ENCODE data around the gene ASAH2B. TPM values are rescaled to one million over a fixed set of nuclear protein-coding genes. Genes with fewer than 3 reads are reported as not detected.

ASAH2B gene
- total and polyA plus RNA-seq, 2 of the 13 experiments (the other 11 are each of a cell fraction or from before 2014, with no cell fraction given) = 4.2 to 4.6 TPM

DNA sequence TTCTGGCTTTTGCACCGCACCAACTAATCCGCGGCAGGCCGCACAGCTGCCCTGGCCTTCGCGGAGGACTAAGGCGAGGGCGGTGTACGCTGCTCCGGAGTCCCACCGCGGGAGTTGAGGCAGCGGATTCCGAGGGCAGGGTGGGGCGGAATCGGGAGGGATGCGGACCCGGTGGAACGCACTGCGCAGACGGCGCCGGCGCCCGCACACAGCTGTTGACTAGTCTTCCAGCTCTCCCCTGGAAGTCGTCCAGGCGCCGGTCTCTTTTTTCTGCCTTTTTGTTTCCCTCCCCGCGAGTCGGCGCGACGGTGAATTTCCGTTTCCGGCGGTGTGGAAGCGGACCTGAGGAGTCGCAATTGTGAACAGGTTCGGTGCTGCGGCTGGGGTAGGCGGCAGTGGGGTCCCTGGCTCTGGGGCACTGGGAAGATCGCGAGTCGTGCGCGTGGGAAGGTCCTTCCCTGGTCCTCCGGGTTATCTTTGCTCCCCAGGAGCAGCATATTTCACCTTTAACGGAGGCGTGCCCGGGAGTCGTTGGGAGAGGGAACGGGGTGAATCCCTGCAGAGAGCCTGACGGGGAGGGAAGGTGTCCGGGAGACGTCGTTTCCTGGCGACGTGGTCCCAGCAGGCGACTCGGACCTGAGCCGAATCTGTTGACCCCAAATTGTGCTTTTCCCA, at the start of gene ASAH2B (continued):
- TF ChIP-seq POGK (CRISPR knock-in tag; conservative IDR thresholded peaks at IDR 0.05) (peak; percentile 72), HNRNPK (IDR thresholded peaks at IDR 0.05; ENCODE audit: low read depth, low read length, poor library complexity, severe bottlenecking) (no peak), SMARCE1 (IDR thresholded peaks at IDR 0.05; ENCODE audit: borderline replicate concordance) (no peak), MTA3 (CRISPR knock-in tag; IDR thresholded peaks at IDR 0.05) (no peak), ARID5B (CRISPR knock-in tag; IDR thresholded peaks at IDR 0.05) (peak; percentile 53), ZNF274 (CRISPR knock-in tag; IDR thresholded peaks at IDR 0.05) (no peak; the same call in 1 of the 2 replicates), NFYC (CRISPR knock-in tag; IDR thresholded peaks at IDR 0.05) (no peak), MAX (IDR thresholded peaks at IDR 0.05) (peak; percentile 82), ZNF761 (CRISPR knock-in tag; conservative IDR thresholded peaks at IDR 0.05) (no peak), ASH2L (IDR thresholded peaks at IDR 0.05; ENCODE audit: insufficient read length, low read depth, low read length) (peak; percentile 74), PRPF4 (IDR thresholded peaks at IDR 0.05; ENCODE audit: low read depth, low read length, poor library complexity, severe bottlenecking) (no peak), ZC3H13 (CRISPR knock-in tag; IDR thresholded peaks at IDR 0.05) (no peak), TFDP1 (CRISPR knock-in tag; IDR thresholded peaks at IDR 0.05; ENCODE audit: borderline replicate concordance) (peak; percentile 82; the same call in 1 of the 2 replicates), ZNF383 (CRISPR knock-in tag; IDR thresholded peaks at IDR 0.05; ENCODE audit: borderline replicate concordance) (no peak), ZSCAN25 (CRISPR knock-in tag; IDR thresholded peaks at IDR 0.05) (no peak)
- TF ChIP-seq, protein P1, sequence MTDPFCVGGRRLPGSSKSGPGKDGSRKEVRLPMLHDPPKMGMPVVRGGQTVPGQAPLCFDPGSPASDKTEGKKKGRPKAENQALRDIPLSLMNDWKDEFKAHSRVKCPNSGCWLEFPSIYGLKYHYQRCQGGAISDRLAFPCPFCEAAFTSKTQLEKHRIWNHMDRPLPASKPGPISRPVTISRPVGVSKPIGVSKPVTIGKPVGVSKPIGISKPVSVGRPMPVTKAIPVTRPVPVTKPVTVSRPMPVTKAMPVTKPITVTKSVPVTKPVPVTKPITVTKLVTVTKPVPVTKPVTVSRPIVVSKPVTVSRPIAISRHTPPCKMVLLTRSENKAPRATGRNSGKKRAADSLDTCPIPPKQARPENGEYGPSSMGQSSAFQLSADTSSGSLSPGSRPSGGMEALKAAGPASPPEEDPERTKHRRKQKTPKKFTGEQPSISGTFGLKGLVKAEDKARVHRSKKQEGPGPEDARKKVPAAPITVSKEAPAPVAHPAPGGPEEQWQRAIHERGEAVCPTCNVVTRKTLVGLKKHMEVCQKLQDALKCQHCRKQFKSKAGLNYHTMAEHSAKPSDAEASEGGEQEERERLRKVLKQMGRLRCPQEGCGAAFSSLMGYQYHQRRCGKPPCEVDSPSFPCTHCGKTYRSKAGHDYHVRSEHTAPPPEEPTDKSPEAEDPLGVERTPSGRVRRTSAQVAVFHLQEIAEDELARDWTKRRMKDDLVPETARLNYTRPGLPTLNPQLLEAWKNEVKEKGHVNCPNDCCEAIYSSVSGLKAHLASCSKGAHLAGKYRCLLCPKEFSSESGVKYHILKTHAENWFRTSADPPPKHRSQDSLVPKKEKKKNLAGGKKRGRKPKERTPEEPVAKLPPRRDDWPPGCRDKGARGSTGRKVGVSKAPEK (CRISPR knock-in tag; IDR thresholded peaks at IDR 0.05; ENCODE audit: borderline replicate concordance) = no peak
- TF ChIP-seq, protein P2, sequence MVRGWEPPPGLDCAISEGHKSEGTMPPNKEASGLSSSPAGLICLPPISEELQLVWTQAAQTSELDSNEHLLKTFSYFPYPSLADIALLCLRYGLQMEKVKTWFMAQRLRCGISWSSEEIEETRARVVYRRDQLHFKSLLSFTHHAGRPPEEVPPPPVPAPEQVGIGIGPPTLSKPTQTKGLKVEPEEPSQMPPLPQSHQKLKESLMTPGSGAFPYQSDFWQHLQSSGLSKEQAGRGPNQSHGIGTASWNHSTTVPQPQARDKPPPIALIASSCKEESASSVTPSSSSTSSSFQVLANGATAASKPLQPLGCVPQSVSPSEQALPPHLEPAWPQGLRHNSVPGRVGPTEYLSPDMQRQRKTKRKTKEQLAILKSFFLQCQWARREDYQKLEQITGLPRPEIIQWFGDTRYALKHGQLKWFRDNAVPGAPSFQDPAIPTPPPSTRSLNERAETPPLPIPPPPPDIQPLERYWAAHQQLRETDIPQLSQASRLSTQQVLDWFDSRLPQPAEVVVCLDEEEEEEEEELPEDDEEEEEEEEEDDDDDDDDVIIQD (CRISPR knock-in tag; IDR thresholded peaks at IDR 0.05; ENCODE audit: low read depth) = peak; percentile 64; the same call in 1 of the 2 replicates

Measured in HepG2 (cell line).